ENCODE measurements around the gene TNFRSF18. TPM values are rescaled to one million over a fixed set of nuclear protein-coding genes. Genes with fewer than 3 reads are reported as not detected.

Gene TNFRSF18, protein sequence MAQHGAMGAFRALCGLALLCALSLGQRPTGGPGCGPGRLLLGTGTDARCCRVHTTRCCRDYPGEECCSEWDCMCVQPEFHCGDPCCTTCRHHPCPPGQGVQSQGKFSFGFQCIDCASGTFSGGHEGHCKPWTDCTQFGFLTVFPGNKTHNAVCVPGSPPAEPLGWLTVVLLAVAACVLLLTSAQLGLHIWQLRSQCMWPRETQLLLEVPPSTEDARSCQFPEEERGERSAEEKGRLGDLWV
- 1 to 10 TPM; 3.1 to 3.5 TPM for total RNA-seq

GRCh38 chr1:1206376-1206965 lies at the start of gene TNFRSF18:
Gene TNFRSF18, minus strand, starts transcription at chr1:1206592. Its CDS starts 21 bp downstream, at chr1:1206571.
- peak; percentile 43 for DNase-seq (ENCODE audit: low spot score)
- peak within 1 kb of the TSS; percentile 5 to 23 for H3K4me3 ChIP-seq
- H3K27me3 ChIP-seq (replicated peaks; ENCODE audit: insufficient read depth): no peaks in the 10 kb centered on the region
- H3K27ac ChIP-seq: no peak within 1 kb of the TSS
- intact Hi-C loops (cut with DNase I): no loop called here
- 6% methylated on average over 49 of the region's 49 CpGs for WGBS
- no peaks in the 10 kb centered on the region for H3K9me3 ChIP-seq
- H3K4me1 ChIP-seq (replicated peaks): peaks cover 4% of the 10 kb centered on the region
- no peaks in the 10 kb centered on the region for H3K36me3 ChIP-seq
- TF ChIP-seq, protein P1, sequence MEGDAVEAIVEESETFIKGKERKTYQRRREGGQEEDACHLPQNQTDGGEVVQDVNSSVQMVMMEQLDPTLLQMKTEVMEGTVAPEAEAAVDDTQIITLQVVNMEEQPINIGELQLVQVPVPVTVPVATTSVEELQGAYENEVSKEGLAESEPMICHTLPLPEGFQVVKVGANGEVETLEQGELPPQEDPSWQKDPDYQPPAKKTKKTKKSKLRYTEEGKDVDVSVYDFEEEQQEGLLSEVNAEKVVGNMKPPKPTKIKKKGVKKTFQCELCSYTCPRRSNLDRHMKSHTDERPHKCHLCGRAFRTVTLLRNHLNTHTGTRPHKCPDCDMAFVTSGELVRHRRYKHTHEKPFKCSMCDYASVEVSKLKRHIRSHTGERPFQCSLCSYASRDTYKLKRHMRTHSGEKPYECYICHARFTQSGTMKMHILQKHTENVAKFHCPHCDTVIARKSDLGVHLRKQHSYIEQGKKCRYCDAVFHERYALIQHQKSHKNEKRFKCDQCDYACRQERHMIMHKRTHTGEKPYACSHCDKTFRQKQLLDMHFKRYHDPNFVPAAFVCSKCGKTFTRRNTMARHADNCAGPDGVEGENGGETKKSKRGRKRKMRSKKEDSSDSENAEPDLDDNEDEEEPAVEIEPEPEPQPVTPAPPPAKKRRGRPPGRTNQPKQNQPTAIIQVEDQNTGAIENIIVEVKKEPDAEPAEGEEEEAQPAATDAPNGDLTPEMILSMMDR (IDR thresholded peaks at IDR 0.05): no peak
- peak; percentile 32 for TF ChIP-seq POLR2A (IDR thresholded peaks at IDR 0.05)

DNA sequence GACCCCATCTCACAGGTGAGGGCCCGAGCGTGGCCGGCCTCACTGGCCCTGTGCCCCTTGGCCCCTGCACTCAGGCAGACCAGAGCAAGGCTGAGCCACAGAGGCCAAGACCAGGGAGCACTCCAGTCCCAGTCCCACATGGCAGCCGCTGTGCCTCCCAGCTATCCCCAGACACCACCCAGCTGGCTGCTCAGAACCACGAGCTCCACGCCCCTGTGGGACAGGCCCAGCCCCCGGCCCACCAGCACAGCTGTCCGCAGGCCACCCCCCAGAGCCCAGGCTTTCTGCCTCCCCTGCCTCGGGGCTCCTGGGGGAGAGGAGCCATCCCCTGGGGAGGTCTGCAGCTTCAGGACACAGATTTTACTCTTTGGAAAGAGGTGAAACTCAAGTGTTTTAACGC lies 49.2 kb upstream of the TNFRSF18 start:
- no peak for TF ChIP-seq POLR2A (IDR thresholded peaks at IDR 0.05)
- TF ChIP-seq, protein P1 (IDR thresholded peaks at IDR 0.05): no peak
- no peak for TF ChIP-seq POLR2AphosphoS5 (IDR thresholded peaks at IDR 0.05)
- WGBS: 91% methylated on average over 10 of the region's 10 CpGs
- Histone ChIP-seq H3K4me1 (replicated peaks) (peaks cover 4% of the 10 kb centered on the region), H3K4me3 (no peak overlapping the region), H3K27me3 (replicated peaks; ENCODE audit: insufficient read depth) (no peaks in the 10 kb centered on the region), H3K36me3 (peaks cover 5 to 7% of the 10 kb centered on the region in 2 donors), H3K9me3 (no peaks in the 10 kb centered on the region), H3K27ac (no peak overlapping the region)
- no peak for DNase-seq (ENCODE audit: low spot score)
- intact Hi-C loops (cut with DNase I): no loop called here

DNA sequence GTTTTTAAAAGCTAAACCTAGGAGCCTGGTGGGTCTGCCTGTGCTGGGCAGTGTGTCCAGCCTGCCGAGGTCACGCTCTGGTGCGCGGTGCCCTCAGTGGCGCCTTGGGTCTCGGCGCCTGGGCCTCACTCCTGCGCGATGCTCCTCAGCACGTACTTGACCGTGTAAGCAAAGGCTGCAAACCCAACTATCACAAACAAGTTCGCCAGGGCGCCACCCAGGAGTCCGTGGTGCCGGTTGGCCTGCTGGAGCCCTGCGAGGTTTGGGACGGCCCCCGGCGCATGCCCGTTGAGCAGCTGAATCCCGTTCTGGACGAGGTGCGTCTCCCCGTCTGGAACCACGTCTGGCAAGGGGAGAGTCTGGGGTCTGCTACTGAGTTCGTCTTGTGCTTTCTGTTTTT lies 48.7 kb upstream of the TNFRSF18 start:
- no peak for TF ChIP-seq POLR2A (IDR thresholded peaks at IDR 0.05)
- TF ChIP-seq, protein P1 (IDR thresholded peaks at IDR 0.05): no peak
- Histone ChIP-seq H3K36me3 (peaks cover 5 to 7% of the 10 kb centered on the region in 2 donors), H3K4me1 (replicated peaks) (peaks cover 4% of the 10 kb centered on the region)

DNA sequence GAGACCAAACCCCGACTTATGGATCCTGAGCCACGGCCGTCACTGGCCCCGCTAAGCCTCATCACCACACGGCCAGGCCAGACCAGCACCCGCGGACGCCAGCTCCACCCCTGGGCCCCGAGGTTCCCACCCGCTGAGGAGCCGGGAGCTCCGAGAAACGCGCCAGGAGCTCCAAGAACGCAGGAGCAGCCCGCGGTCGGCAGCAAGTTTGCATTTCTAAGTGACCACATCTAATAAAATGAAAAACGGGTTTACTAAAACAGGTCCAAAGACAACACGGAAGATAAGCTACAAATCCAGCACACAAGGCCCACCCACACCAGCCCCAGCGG lies 48.2 kb upstream of the TNFRSF18 start:
- intact Hi-C loops (cut with DNase I): no loop called here
- WGBS: 74% methylated on average over 21 of the region's 21 CpGs
- H3K9me3 ChIP-seq: no peaks in the 10 kb centered on the region
- H3K4me1 ChIP-seq (replicated peaks): peaks cover 4% of the 10 kb centered on the region
- TF ChIP-seq, protein P1 (IDR thresholded peaks at IDR 0.05): no peak
- TF ChIP-seq POLR2A (IDR thresholded peaks at IDR 0.05): no peak
- peak; percentile 53 for TF ChIP-seq POLR2AphosphoS5 (IDR thresholded peaks at IDR 0.05)
- no peak overlapping the region for H3K4me3 ChIP-seq
- DNase-seq (ENCODE audit: low spot score): no peak
- H3K36me3 ChIP-seq: peaks cover 5 to 7% of the 10 kb centered on the region in 2 donors
- no peak overlapping the region for H3K27ac ChIP-seq
- H3K27me3 ChIP-seq (replicated peaks; ENCODE audit: insufficient read depth): no peaks in the 10 kb centered on the region

More for the DNA sequence above, 48.7 kb upstream of the TNFRSF18 start:
- H3K9me3 ChIP-seq: no peaks in the 10 kb centered on the region
- no peak overlapping the region for H3K27ac ChIP-seq
- H3K27me3 ChIP-seq (replicated peaks; ENCODE audit: insufficient read depth): no peaks in the 10 kb centered on the region
- WGBS: 91% methylated on average over 18 of the region's 26 CpGs
- no peak overlapping the region for H3K4me3 ChIP-seq
- DNase-seq (ENCODE audit: low spot score): no peak
- intact Hi-C loops (cut with DNase I): no loop called here

Data from prostate gland (tissue), 2 donors.